ENCODE data around the gene DNHD1.

Gene DNHD1

DNA sequence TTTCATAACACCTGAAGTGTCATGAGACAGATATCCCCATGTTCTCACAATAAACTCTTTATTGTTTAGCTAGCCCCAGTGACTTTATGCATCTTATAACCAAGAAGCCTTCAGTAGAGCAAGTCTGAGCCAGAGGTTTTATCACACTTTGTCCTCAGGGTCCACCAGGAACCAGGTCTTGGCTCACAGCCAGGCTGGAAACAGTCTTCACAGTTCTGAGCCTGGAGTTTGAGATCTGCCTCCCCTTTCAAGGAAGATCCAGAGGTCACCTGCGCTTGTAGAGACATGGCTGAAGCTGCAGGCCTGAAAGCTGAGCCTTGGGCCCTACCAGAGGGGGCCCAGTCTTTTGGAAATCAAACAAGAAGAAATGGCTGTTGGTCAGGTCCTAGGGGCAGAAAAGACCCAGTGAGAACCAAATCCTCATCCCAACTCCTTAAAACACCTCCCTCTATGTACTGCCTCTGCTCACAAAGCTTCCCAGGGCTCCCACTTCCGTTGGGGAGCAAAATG lies 102.9 kb downstream of the DNHD1 start:
- Histone ChIP-seq H3K9ac (ENCODE audit: low read depth, low read length) (no peak overlapping the region), H3K36me3 (ENCODE audit: insufficient read depth, low read length) (peaks cover 52% of the 10 kb centered on the region), H3K4me3 (ENCODE audit: low read length) (no peak overlapping the region), H3K4me1 (ENCODE audit: insufficient read depth, low read length) (peaks cover 10% of the 10 kb centered on the region), H3K27ac (ENCODE audit: low read depth, low read length) (no peak overlapping the region), H3K27me3 (ENCODE audit: insufficient read depth, low read length) (no peaks in the 10 kb centered on the region), H3K9me3 (ENCODE audit: insufficient read depth, low read depth, low read length) (no peaks in the 10 kb centered on the region)
- 92% methylated on average over 2 of the region's 2 CpGs for WGBS

DNA sequence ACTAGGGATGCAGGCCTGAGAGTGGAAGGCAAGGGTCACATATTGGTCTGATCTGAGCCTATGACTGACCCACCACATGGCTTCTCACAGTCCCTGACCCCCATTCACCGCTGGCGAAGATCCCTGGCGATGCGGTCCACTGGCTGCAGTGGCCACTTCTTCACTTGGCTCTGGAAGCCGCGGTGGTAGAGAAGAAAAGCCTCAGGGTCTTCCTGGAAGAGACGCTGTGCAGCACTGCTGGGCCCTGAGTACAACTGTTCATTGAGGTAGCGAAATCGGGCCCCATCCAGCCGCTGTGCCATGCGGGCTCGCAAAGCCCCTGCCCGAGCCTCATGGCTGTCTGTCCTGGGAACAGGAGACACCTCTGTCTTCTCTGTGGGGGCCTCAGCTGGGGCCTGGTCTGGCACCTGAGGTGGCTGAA lies 104.0 kb downstream of the DNHD1 start:
- H3K4me3 ChIP-seq (ENCODE audit: low read length), result no peak overlapping the region
- H3K9ac ChIP-seq (ENCODE audit: low read depth, low read length), result no peak overlapping the region
- no peaks in the 10 kb centered on the region for H3K9me3 ChIP-seq (ENCODE audit: insufficient read depth, low read depth, low read length)
- no peaks in the 10 kb centered on the region for H3K27me3 ChIP-seq (ENCODE audit: insufficient read depth, low read length)
- H3K36me3 ChIP-seq (ENCODE audit: insufficient read depth, low read length), result peaks cover 46% of the 10 kb centered on the region
- H3K4me1 ChIP-seq (ENCODE audit: insufficient read depth, low read length), result peaks cover 16% of the 10 kb centered on the region
- H3K27ac ChIP-seq (ENCODE audit: low read depth, low read length), result no peak overlapping the region
- 97% methylated on average over 13 of the region's 13 CpGs for WGBS

DNA sequence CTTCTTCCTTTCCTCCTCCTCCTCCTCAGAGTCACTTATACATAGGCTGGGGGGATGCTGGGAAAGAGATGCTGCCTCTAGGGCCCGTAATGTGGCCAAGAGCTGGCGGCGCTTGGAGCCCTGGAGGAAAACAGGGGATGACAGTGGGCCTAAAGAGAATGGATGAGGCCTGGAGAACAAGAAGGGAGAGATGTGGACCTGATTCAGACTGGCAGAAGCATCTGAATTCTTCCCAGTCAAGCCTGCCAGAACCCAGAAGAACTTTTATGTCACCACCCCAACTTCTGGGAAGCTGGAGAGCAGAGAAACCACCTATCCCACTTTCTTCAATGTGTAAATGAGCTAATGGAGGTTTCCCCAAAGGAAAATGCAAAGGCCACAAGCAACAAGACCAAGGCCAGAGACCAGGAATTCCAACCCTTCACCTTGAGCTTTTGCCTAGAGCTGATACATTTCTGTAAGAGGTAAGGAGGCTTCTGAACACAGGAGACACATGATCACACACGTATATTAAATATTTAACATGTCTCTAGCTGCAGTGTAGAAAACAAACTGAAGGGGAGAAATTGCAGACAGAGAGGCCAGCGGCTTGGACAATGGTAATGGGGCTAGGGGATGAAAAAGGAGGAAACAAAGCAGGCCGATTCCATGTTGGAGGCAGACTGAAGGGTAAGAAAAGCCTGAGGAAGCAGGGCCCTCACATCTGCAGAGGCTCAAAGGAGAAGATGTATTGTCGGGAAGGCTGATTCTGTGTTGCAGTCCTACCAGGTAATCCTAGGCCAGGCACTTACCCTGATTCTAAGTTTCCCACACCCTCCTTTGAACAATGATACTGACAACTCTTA lies 105.2 kb downstream of the DNHD1 start:
- H3K4me1 ChIP-seq (ENCODE audit: insufficient read depth, low read length), result peaks cover 27% of the 10 kb centered on the region
- H3K27me3 ChIP-seq (ENCODE audit: insufficient read depth, low read length), result no peaks in the 10 kb centered on the region
- no peak overlapping the region for H3K27ac ChIP-seq (ENCODE audit: low read depth, low read length)
- 69% methylated on average over 6 of the region's 7 CpGs for WGBS
- H3K4me3 ChIP-seq (ENCODE audit: low read length), result peak overlapping the region; percentile 81
- peak overlapping the region; percentile 88 for H3K9ac ChIP-seq (ENCODE audit: low read depth, low read length)
- H3K36me3 ChIP-seq (ENCODE audit: insufficient read depth, low read length), result peaks cover 39% of the 10 kb centered on the region
- H3K9me3 ChIP-seq (ENCODE audit: insufficient read depth, low read depth, low read length), result no peaks in the 10 kb centered on the region

DNA sequence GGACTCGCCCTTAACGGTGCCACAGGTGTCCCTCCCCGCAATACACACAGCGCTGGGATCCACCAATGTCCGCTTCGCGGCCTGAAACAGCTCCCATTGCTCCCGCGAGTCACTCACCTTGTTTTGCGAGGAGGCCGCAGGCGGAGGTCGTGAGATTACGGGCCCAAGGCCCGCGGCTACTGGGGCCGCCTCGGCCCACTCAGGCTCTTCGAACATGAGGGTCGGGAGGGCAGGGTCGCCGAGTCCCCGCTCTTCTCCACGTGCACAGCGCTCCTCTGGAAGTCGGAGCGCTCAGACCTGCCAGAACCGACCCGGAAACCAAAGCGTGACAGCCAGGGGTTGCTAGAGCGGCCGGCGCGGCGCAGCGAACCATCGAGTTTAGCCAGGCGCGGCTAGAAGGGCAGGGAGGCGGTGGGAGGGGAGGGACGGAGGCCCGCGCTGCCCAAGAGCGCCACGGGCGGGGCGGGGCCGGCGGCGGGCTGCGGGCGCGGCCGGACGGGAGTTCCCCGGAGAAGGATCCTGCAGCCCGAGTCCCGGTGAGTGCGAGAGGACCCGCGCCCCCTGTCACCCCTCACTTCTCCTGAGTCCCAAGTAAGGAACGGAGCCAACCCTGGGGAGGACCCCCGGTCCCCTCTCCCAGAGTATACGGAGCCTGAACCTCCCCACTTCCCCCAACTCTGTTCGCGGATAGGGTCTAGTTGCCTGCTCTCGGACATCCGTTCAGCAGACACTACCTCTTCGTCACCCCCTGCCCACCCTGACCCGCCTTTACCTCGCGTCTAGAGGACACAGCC lies 106.4 kb downstream of the DNHD1 start, which contains the start of the genes ILK and RRP8:
ILK (plus strand) TSS at position 488 of the 794 bp plus-strand sequence. CDS start 498 bp downstream, outside the sequence.
RRP8 (minus strand) TSS at position 330 of the 794 bp plus-strand sequence; CDS start at position 216, 114 bp downstream.
- Histone ChIP-seq H3K4me3 (ENCODE audit: low read length) (peak within 1 kb of the TSS; percentile 81), H3K27ac (ENCODE audit: low read depth, low read length) (peak within 1 kb of the TSS; percentile 84), H3K36me3 (ENCODE audit: insufficient read depth, low read length) (peaks cover 45% of the 10 kb centered on the region), H3K4me1 (ENCODE audit: insufficient read depth, low read length) (peaks cover 31% of the 10 kb centered on the region), H3K9me3 (ENCODE audit: insufficient read depth, low read depth, low read length) (no peaks in the 10 kb centered on the region), H3K9ac (ENCODE audit: low read depth, low read length) (peak within 1 kb of the TSS; percentile 88), H3K27me3 (ENCODE audit: insufficient read depth, low read length) (no peaks in the 10 kb centered on the region)
- under 1% methylated on average over 72 of the region's 72 CpGs for WGBS

DNA sequence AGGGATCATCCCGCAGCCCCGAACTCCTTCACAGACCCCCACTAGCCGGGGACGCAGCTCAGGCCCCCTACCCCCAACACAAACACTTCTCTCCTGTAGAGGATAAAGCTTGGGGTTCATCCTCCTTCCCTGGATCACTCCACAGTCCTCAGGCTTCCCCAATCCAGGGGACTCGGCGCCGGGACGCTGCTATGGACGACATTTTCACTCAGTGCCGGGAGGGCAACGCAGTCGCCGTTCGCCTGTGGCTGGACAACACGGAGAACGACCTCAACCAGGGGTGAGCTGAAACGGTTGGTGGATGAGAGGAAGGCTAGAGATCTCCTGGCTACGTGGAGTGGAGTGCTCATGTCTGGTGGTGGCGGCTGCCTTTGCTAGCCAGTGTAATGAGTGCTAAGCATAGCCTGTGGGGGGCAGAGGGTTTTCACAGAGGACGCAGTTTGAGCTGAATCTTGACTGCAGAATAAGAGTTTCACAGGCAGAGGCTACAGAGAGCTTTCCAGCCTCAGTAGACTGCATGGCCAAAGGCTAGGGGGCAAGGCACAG lies 107.1 kb downstream of the DNHD1 start:
- Histone ChIP-seq H3K9ac (ENCODE audit: low read depth, low read length) (peak overlapping the region; percentile 88), H3K27me3 (ENCODE audit: insufficient read depth, low read length) (no peaks in the 10 kb centered on the region), H3K36me3 (ENCODE audit: insufficient read depth, low read length) (peaks cover 46% of the 10 kb centered on the region), H3K27ac (ENCODE audit: low read depth, low read length) (peak overlapping the region; percentile 84), H3K4me1 (ENCODE audit: insufficient read depth, low read length) (peaks cover 31% of the 10 kb centered on the region), H3K9me3 (ENCODE audit: insufficient read depth, low read depth, low read length) (no peaks in the 10 kb centered on the region), H3K4me3 (ENCODE audit: low read length) (peak overlapping the region; percentile 81)
- under 1% methylated on average over 20 of the region's 20 CpGs for WGBS

DNA sequence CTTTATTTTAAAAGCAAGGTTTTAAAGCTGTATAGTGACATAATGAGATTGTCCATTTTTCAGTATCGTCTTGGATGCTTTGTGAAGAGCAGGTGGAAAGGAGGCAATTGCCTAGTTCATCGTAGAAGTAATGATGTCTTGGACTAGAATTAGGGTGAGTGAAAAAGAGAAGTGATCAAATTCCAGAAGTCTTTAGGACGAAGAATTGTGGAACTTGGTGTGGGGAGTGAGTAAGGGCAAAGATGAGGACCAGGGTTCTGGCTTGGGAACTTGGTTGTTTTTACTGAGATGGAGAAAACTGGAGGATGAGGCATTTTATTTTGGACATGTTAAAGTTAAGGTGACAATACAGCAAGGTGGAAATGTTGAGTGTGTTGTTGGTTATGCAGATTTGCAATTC lies 107.7 kb downstream of the DNHD1 start:
- H3K9ac ChIP-seq (ENCODE audit: low read depth, low read length), result peak overlapping the region; percentile 88
- 61% methylated on average over 3 of the region's 3 CpGs for WGBS
- no peaks in the 10 kb centered on the region for H3K27me3 ChIP-seq (ENCODE audit: insufficient read depth, low read length)
- no peaks in the 10 kb centered on the region for H3K9me3 ChIP-seq (ENCODE audit: insufficient read depth, low read depth, low read length)
- H3K36me3 ChIP-seq (ENCODE audit: insufficient read depth, low read length), result peaks cover 47% of the 10 kb centered on the region
- peak overlapping the region; percentile 84 for H3K27ac ChIP-seq (ENCODE audit: low read depth, low read length)
- peak overlapping the region; percentile 81 for H3K4me3 ChIP-seq (ENCODE audit: low read length)
- peaks cover 31% of the 10 kb centered on the region for H3K4me1 ChIP-seq (ENCODE audit: insufficient read depth, low read length)

DNA sequence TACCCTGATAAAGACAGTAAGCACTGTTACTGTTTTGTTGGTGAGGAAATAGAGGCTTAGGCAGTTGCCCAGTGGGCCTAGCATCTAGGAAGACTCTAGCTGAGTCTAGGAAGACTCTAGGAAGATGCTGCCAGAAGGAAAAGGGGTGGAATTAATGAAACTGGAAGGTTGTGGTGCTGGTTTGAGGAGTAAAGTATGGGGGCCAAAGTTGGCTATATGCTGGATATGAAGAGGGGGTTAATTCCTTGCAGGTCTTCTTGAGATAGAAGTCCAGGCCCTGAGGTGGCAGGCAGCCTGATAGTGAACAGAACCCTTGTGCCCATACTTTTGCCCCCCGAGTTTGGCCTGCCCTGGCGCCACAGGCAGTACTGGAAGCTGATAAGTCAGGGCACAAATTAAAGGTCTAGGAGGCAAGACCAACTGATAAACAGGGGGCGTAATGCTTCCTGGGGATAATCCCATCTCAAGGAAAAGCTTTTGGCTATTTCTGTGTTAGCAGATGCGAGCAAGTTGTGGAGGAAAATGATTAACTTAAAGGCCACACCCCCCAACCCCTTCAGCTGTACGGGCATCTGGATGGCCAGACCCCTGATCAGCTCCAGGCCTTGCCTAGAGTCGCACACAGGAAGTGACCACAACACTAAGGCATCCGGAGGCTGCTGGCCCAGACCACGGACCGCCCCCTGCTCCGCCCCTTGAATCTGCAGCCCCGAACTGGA lies 109.5 kb downstream of the DNHD1 start:
- Histone ChIP-seq H3K36me3 (ENCODE audit: insufficient read depth, low read length) (peaks cover 45% of the 10 kb centered on the region), H3K4me3 (ENCODE audit: low read length) (peak overlapping the region; percentile 31), H3K27ac (ENCODE audit: low read depth, low read length) (peak overlapping the region; percentile 90), H3K27me3 (ENCODE audit: insufficient read depth, low read length) (no peaks in the 10 kb centered on the region), H3K9ac (ENCODE audit: low read depth, low read length) (peak overlapping the region; percentile 48; the same call in 1 of the 2 replicates), H3K9me3 (ENCODE audit: insufficient read depth, low read depth, low read length) (no peaks in the 10 kb centered on the region), H3K4me1 (ENCODE audit: insufficient read depth, low read length) (peaks cover 36% of the 10 kb centered on the region)
- 26% methylated on average over 11 of the region's 11 CpGs for WGBS

DNA sequence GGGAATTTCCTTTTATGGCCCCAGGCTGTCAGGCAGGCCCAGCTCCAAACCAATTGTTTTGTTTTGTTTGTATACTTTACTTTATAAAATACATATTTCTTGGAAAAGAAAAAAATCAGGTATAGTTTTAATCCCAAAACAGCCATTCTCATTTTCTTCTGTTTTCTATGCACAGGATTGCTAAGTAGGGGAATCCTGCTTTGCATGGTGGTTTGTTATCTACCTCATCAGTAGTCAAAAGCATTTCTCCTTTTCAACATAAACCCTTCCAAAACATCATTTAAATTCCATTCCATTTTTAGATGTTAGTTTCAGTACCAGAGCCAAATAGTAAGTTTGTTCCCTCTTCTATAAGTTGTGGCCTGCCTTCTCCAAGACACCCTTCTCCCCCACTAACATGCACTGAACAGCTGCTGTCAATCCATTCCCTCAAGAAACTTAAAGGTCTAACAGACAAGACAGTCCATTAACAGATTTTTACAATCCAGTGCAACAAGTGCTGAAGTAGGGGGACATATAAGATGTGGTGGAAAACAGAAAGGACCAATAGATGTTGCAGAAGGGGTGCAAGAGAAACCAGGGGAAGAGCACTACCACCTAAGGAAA lies 110.2 kb downstream of the DNHD1 start:
- H3K9ac ChIP-seq (ENCODE audit: low read depth, low read length), result peak overlapping the region; percentile 66; the same call in 1 of the 2 replicates
- H3K36me3 ChIP-seq (ENCODE audit: insufficient read depth, low read length), result peaks cover 44% of the 10 kb centered on the region
- peak overlapping the region; percentile 78 for H3K27ac ChIP-seq (ENCODE audit: low read depth, low read length)
- H3K4me1 ChIP-seq (ENCODE audit: insufficient read depth, low read length), result peaks cover 34% of the 10 kb centered on the region
- H3K27me3 ChIP-seq (ENCODE audit: insufficient read depth, low read length), result no peaks in the 10 kb centered on the region
- peak overlapping the region; percentile 6; the same call in 1 of the 2 replicates for H3K4me3 ChIP-seq (ENCODE audit: low read length)
- H3K9me3 ChIP-seq (ENCODE audit: insufficient read depth, low read depth, low read length), result no peaks in the 10 kb centered on the region

DNA sequence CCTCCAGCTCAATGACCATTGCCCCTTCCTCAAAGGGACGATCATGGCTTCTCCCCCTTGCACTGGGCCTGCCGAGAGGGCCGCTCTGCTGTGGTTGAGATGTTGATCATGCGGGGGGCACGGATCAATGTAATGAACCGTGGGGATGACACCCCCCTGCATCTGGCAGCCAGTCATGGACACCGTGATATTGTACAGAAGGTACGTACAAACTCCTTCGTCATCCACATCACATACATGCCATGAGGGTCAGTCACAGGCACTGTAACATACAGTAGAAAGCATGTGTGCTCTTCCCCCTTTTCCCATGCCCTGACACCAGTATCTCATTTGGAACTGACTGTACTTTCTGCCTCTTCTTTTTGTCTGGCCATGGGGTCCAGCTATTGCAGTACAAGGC lies 110.9 kb downstream of the DNHD1 start:
- no peaks in the 10 kb centered on the region for H3K9me3 ChIP-seq (ENCODE audit: insufficient read depth, low read depth, low read length)
- WGBS, result 90% methylated on average over 9 of the region's 9 CpGs
- H3K4me1 ChIP-seq (ENCODE audit: insufficient read depth, low read length), result peaks cover 32% of the 10 kb centered on the region
- H3K27ac ChIP-seq (ENCODE audit: low read depth, low read length), result peak overlapping the region; percentile 78; the same call in 1 of the 2 replicates
- H3K36me3 ChIP-seq (ENCODE audit: insufficient read depth, low read length), result peaks cover 44% of the 10 kb centered on the region
- H3K27me3 ChIP-seq (ENCODE audit: insufficient read depth, low read length), result no peaks in the 10 kb centered on the region
- H3K4me3 ChIP-seq (ENCODE audit: low read length), result no peak overlapping the region
- H3K9ac ChIP-seq (ENCODE audit: low read depth, low read length), result no peak overlapping the region

Measured in HUES64 (cell line).